ENCODE data around the gene ZNF710.
"Not testable (repeated sequence)": the region's sequence is repeated elsewhere in the genome, so short reads cannot be mapped to it uniquely, and the experiment has no call there.

ZNF710 gene

GRCh38 chr15:90064911-90065681 lies 64.0 kb downstream of the ZNF710 start:
- DNase-seq (ENCODE audit: low spot score): no peak
- TF ChIP-seq, protein P1, sequence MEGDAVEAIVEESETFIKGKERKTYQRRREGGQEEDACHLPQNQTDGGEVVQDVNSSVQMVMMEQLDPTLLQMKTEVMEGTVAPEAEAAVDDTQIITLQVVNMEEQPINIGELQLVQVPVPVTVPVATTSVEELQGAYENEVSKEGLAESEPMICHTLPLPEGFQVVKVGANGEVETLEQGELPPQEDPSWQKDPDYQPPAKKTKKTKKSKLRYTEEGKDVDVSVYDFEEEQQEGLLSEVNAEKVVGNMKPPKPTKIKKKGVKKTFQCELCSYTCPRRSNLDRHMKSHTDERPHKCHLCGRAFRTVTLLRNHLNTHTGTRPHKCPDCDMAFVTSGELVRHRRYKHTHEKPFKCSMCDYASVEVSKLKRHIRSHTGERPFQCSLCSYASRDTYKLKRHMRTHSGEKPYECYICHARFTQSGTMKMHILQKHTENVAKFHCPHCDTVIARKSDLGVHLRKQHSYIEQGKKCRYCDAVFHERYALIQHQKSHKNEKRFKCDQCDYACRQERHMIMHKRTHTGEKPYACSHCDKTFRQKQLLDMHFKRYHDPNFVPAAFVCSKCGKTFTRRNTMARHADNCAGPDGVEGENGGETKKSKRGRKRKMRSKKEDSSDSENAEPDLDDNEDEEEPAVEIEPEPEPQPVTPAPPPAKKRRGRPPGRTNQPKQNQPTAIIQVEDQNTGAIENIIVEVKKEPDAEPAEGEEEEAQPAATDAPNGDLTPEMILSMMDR (IDR thresholded peaks at IDR 0.05; ENCODE audit: extremely low read depth, insufficient read depth, missing control alignments): no peak
- in situ Hi-C loops (cut with MboI; ENCODE audit: low pct_unique_long_range_greater_than_20kb, low sequenced_read_pairs, unreplicated experiment): no loop called here

- in situ Hi-C loops (cut with MboI; ENCODE audit: low pct_unique_long_range_greater_than_20kb, low sequenced_read_pairs, unreplicated experiment): no loop called here
- TF ChIP-seq, protein P1 (IDR thresholded peaks at IDR 0.05; ENCODE audit: extremely low read depth, insufficient read depth, missing control alignments): no peak
- no peak for DNase-seq (ENCODE audit: low spot score)
These were observed 64.5 kb downstream of the ZNF710 start for GRCh38 chr15:90065682-90066049.

DNA sequence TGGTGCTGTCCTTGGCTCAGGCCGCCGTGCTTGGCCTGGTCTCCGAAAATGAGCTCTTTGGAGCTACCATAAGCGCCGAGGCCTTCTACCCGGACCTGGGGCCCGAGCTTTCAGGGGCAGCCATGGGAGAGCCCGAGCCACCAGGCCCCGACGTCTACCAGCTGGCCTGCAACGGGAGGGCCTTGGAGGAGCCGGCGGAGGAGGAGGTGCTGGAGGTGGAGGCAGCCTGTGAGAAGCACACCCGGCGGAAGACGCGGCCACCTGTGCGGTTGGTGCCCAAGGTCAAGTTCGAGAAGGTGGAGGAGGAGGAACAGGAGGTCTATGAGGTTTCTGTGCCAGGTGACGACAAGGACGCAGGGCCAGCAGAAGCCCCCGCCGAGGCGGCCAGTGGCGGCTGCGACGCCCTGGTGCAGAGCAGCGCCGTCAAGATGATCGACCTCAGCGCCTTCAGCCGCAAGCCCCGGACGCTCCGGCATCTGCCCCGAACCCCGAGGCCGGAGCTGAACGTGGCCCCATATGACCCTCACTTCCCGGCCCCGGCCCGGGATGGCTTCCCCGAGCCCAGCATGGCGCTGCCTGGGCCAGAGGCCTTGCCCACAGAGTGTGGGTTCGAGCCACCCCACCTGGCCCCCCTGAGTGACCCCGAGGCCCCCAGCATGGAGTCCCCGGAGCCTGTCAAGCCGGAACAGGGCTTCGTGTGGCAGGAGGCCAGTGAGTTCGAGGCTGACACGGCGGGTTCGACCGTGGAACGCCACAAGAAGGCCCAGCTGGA lies 66.2 kb downstream of the ZNF710 start:
- TF ChIP-seq, protein P1 (IDR thresholded peaks at IDR 0.05; ENCODE audit: extremely low read depth, insufficient read depth, missing control alignments): no peak
- DNase-seq (ENCODE audit: low spot score): no peak
- in situ Hi-C loops (cut with MboI; ENCODE audit: low pct_unique_long_range_greater_than_20kb, low sequenced_read_pairs, unreplicated experiment): no loop called here

DNA sequence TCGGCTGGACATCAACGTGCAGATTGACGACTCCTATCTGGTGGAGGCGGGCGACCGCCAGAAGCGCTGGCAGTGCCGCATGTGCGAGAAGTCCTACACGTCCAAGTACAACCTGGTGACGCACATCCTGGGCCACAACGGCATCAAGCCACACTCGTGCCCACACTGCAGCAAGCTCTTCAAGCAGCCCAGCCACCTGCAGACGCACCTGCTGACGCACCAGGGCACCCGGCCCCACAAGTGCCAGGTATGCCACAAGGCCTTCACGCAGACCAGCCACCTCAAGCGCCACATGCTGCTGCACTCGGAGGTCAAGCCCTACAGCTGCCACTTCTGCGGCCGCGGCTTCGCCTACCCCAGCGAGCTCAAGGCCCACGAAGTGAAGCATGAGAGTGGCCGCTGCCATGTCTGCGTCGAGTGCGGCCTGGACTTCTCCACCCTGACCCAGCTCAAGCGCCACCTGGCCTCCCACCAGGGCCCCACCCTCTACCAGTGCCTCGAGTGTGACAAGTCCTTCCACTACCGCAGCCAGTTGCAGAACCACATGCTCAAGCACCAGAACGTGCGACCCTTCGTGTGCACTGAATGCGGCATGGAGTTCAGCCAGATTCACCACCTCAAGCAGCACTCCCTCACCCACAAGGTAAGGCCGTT lies 67.0 kb downstream of the ZNF710 start:
- in situ Hi-C loops (cut with MboI; ENCODE audit: low pct_unique_long_range_greater_than_20kb, low sequenced_read_pairs, unreplicated experiment): no loop called here
- TF ChIP-seq, protein P1 (IDR thresholded peaks at IDR 0.05; ENCODE audit: extremely low read depth, insufficient read depth, missing control alignments): no peak
- DNase-seq (ENCODE audit: low spot score): no peak

DNA sequence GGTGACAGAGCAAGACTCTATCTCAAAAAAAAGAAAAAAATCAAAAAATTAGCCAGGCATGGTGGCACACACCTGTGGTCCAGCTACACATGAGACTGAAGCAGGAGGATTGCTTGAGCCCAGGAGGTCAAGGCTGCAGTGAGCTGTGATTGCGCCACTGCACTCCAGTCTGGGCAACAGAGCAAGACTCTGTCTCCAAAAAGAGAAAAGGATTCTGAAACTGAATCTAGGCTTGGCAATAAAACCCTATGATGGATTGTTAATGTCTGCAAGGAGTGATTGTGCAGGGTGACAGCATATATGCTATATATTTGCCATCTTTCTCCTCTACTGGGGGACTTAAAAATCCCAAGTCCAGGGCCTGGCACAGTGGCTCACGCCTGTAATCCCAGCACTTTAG lies 69.5 kb downstream of the ZNF710 start:
- DNase-seq (ENCODE audit: low spot score): not testable (repeated sequence)
- in situ Hi-C loops (cut with MboI; ENCODE audit: low pct_unique_long_range_greater_than_20kb, low sequenced_read_pairs, unreplicated experiment): loop anchor here (5.0 to 10.0 kb wide), 2 partner anchors 173 to 316 kb away; partner anchors contain the start of gene MESP1

- TF ChIP-seq, protein P1 (IDR thresholded peaks at IDR 0.05; ENCODE audit: extremely low read depth, insufficient read depth, missing control alignments): peak; percentile 77
- in situ Hi-C loops (cut with MboI; ENCODE audit: low pct_unique_long_range_greater_than_20kb, low sequenced_read_pairs, unreplicated experiment): loop anchor here (5.0 to 10.0 kb wide), 2 partner anchors 174 to 317 kb away; partner anchors contain the start of gene MESP1
- DNase-seq (ENCODE audit: low spot score): peak; percentile 81
These were observed 70.2 kb downstream of the ZNF710 start for GRCh38 chr15:90071220-90071807.

Data from GM13977 (cell line).